HTR-8/SVneo (cell line): Measurements from ENCODE around the gene ADD2.
A peak's percentile ranks its signal among the peaks of the same experiment; 100 is the strongest.

Experiments
- DNase-seq: peaks from one replicate; pipeline ENCODE4 v3.0.0; 2011; ENCODE audit warnings: low spot score, mixed read lengths; ENCODE audit not compliant: insufficient read length
- FAIRE-seq: peaks from 2 replicates; lab custom pipeline; 2011; peaks lifted over from hg19 to GRCh38; lab: Jason Lieb, UNC

The ADD2 gene

GRCh38 chr2:70683455-70683854 is 84.5 kb downstream of the ADD2 start:
- no peak for FAIRE-seq

GRCh38 chr2:70680735-70681134 is 87.3 kb downstream of the ADD2 start:
- FAIRE-seq: no peak

More at GRCh38 chr2:70683455-70683854, 84.5 kb downstream of the ADD2 start:
- no peak for DNase-seq

GRCh38 chr2:70679259-70679658 is 88.7 kb downstream of the ADD2 start:
- FAIRE-seq: no peak
- no peak for DNase-seq

More at GRCh38 chr2:70680735-70681134, 87.3 kb downstream of the ADD2 start:
- no peak for DNase-seq

- FAIRE-seq (no peak), DNase-seq (no peak)
These were observed 89.3 kb downstream of the ADD2 start for GRCh38 chr2:70678576-70679143.

GRCh38 chr2:70676301-70677035 is 91.5 kb downstream of the ADD2 start:
- DNase-seq (no peak), FAIRE-seq (no peak)

GRCh38 chr2:70675862-70676261 is 92.1 kb downstream of the ADD2 start:
- no peak for FAIRE-seq
- no peak for DNase-seq

GRCh38 chr2:70674636-70675430 is 93.2 kb downstream of the ADD2 start:
- peak; percentile 48 for FAIRE-seq
- no peak for DNase-seq

GRCh38 chr2:70673041-70673647 is 94.9 kb downstream of the ADD2 start:
- DNase-seq (no peak), FAIRE-seq (no peak)

- DNase-seq (peak; percentile 35), FAIRE-seq (peak; percentile 52)
These were observed 96.8 kb downstream of the ADD2 start for GRCh38 chr2:70671092-70671675.

GRCh38 chr2:70670626-70671025 is 97.4 kb downstream of the ADD2 start:
- FAIRE-seq: no peak
- DNase-seq: no peak

GRCh38 chr2:70670202-70670601 is 97.8 kb downstream of the ADD2 start:
- DNase-seq (no peak), FAIRE-seq (no peak)

- FAIRE-seq (no peak), DNase-seq (no peak)
These were observed 99.1 kb downstream of the ADD2 start for GRCh38 chr2:70668911-70669310.

- FAIRE-seq: peak; percentile 9
- no peak for DNase-seq
These were observed 99.6 kb downstream of the ADD2 start for GRCh38 chr2:70668432-70668831.

GRCh38 chr2:70664525-70664924 is 103.5 kb downstream of the ADD2 start:
- FAIRE-seq: peak; percentile 97
- DNase-seq: no peak

- FAIRE-seq (no peak), DNase-seq (no peak)
These were observed 104.6 kb downstream of the ADD2 start for GRCh38 chr2:70663411-70663810.

- no peak for FAIRE-seq
- no peak for DNase-seq
These were observed 108.4 kb downstream of the ADD2 start for GRCh38 chr2:70659551-70659950.

- DNase-seq: no peak
- FAIRE-seq: no peak
These were observed 109.5 kb downstream of the ADD2 start for GRCh38 chr2:70658476-70658875.

- no peak for FAIRE-seq
- DNase-seq: no peak
These were observed 110.8 kb downstream of the ADD2 start for GRCh38 chr2:70657246-70657645.

- DNase-seq (no peak), FAIRE-seq (no peak)
These were observed 111.5 kb downstream of the ADD2 start for GRCh38 chr2:70656421-70657010.

- no peak for DNase-seq
- FAIRE-seq: no peak
These were observed 112.2 kb downstream of the ADD2 start for GRCh38 chr2:70655786-70656185.
